ENCODE measurements around the gene ABHD12.

The ABHD12 gene

DNA sequence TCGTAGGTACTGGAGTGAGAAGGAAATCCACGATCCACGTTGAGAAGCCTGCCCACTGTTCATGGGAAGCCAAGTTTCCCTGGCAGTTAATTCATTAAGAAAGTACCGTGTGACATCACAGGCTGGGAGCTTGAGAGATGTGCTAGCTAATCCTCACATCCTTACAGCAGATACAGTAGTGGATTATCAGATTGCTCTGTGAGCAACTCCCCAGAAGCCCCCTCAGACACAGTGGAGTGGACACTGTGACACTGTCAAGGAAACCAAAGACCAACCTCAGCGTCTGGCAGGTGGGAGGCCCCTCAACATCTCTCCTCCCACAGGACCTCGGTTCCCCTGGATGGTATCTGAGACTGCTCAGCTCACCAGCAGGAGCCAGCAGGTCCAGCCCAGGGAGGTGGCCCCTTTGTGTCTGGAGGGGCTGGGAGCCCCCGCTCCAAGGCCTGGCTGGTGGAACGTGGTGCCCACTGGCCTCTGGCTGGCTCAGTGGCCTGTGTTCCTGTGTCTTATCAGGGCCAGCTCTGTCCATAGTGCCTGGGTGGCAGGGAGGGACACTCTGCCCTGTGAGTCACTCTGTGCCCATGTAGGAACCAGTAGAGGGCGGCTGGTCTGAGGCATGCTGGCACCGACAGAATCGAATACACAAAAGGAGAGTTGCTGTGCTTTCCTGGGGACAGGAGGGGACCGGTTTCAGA, 135.5 kb downstream of the ABHD12 start:
- peak; percentile 5 to 7 for DNase-seq

DNA sequence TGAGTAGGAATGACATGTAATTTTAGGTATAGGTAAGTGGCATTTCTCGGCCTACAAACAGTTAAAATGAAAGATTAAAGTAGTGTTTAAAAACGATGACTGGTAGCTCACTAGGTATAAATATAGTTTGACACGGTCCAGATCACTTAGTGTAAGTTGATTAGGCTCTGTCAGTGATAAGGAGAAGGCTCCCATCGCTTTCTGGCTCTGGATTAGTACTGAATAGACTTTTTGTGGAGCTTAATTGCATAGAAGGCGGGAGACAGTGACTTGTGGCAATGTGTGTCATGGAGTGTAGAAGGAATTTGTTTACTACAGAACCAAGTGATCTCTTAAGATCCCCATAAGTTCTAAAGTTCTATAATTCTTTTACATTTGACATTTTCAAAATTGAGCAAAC, 136.1 kb downstream of the ABHD12 start:
- DNase-seq, result no peak

- peak; percentile 66 to 79 for DNase-seq
These were observed 136.9 kb downstream of the ABHD12 start for GRCh38 chr20:25253606-25254275.

GRCh38 chr20:25252686-25253421, 137.8 kb downstream of the ABHD12 start:
- DNase-seq, result peak; percentile 2 to 12

GRCh38 chr20:25252230-25252651, 138.4 kb downstream of the ABHD12 start:
- DNase-seq, result no peak

GRCh38 chr20:25251558-25251957, 139.1 kb downstream of the ABHD12 start:
- no peak for DNase-seq

GRCh38 chr20:25251019-25251418, 139.6 kb downstream of the ABHD12 start:
- DNase-seq, result no peak

DNA sequence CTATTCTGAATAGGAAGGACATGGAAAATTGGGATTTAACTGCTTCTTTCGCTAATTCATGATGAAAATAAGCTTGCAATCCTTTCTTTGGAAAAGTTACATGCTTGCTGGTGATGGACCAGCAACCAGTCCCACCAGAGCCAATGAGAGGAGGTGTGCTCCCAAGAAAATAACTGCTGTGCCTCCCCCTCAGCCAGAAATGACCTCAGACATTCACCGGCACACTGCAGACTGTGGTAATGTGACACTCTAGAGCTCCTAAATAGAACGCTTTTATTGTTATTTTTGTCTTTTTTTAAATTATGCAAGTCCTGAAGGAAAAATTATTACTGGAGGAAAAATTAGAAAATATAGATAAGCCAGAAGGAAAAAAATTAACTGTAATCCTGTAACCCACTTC, 140.1 kb downstream of the ABHD12 start:
- no peak for DNase-seq
